H1 (cell line): ENCODE data around the gene CYB561D2. TPM values are rescaled to one million over a fixed set of nuclear protein-coding genes. Genes with fewer than 3 reads are reported as not detected.

Experiments
- ASH2L ChIP-seq: fragments of 200-600, 300-600 bp; sonication (generic); IDR thresholded peaks from one replicate; pipeline ENCODE4 v1.7.1; 2017; ENCODE audit warnings: low read length
- CHD1 ChIP-seq: IDR thresholded peaks from 2 replicates; pipeline ENCODE4 v1.6.1; 2012; ENCODE audit warnings: low read depth, low read length, improper control_type of control experiment
- CHD7 ChIP-seq: fragments of 300-600 bp; sonication (generic); IDR thresholded peaks from 2 replicates; pipeline ENCODE4 v1.7.1; 2012; ENCODE audit warnings: low read length, moderate library complexity, mild to moderate bottlenecking, inconsistent platforms; ENCODE audit not compliant: insufficient replicate concordance
- E2F6 ChIP-seq: IDR thresholded peaks from 2 replicates; pipeline ENCODE4 v1.6.1; 2012; ENCODE audit warnings: inconsistent platforms
- GTF2F1 ChIP-seq: IDR thresholded peaks from 2 replicates; pipeline ENCODE4 v1.6.1; 2012; ENCODE audit warnings: low read depth, low read length, improper control_type of control experiment, borderline replicate concordance
- HDAC6 ChIP-seq: IDR thresholded peaks from one replicate; pipeline ENCODE4 v1.7.1; 2012; ENCODE audit warnings: low read depth, mild to moderate bottlenecking, inconsistent platforms, low read length, moderate library complexity
- JUND ChIP-seq: IDR thresholded peaks from 2 replicates; pipeline ENCODE4 v1.6.1; 2011; ENCODE audit warnings: mild to moderate bottlenecking, improper control_type of control experiment, low read length
- RAD21 ChIP-seq, 2 experiments: IDR thresholded peaks in 1 of 2; conservative IDR thresholded peaks in 1 of 2; 2 replicates each; pipeline ENCODE4 v1.6.1; 2011; ENCODE audit warnings: low read depth in 2 of 2, low read length in 2 of 2, improper control_type of control experiment in 1 of 2, inconsistent platforms in 1 of 2, mild to moderate bottlenecking in 1 of 2, moderate library complexity in 1 of 2
- SIX5 ChIP-seq: IDR thresholded peaks from 2 replicates; pipeline ENCODE4 v1.6.1; 2011; ENCODE audit warnings: mild to moderate bottlenecking, low read depth, low read length
- TAF1 ChIP-seq: IDR thresholded peaks from 2 replicates; pipeline ENCODE4 v1.6.1; 2011; ENCODE audit warnings: mild to moderate bottlenecking, low read depth, low read length
- polyA plus RNA-seq, 7 experiments: library from polyadenylated mRNA; depleted of rRNA in 3 of 7; stranded (reverse) in 5 of 7; unstranded in 2 of 7; fragments of >200 nt in 5 of 7; fragments of 200-250 nt in 2 of 7; gene quantifications; 1 replicate in 5 of 7; 2 replicates in 1 of 7; 4 replicates in 1 of 7; pipeline versions ENCODE4 v1.2.1 to v1.2.3, GENCODE V29; 2011 to 2013; ENCODE audit warnings: missing spikeins in 2 of 7, mixed read lengths in 2 of 7
- total RNA-seq: library from RNA; stranded (reverse); fragmentation: NEBNext Ultra II Directional; extraction: Animal tissue kit (Norgen Biotek cat#: 25700); gene quantifications from 2 replicates; pipeline ENCODE4 v1.2.1, GENCODE V29; 2021

The CYB561D2 gene
- total and polyA plus RNA-seq, 2 of the 8 experiments (the other 6 are each of a cell fraction or from before 2014, with no cell fraction given): 9.8 to 34.0 TPM

GRCh38 chr3:50314816-50315215, 35.8 kb upstream of the CYB561D2 start (continued):
- TF ChIP-seq CHD7: no peak
- TF ChIP-seq CHD1: no peak
- no peak for TF ChIP-seq ASH2L
- no peak for TF ChIP-seq SIX5
- no peak for TF ChIP-seq JUND
- no peak for TF ChIP-seq E2F6
- TF ChIP-seq RAD21 (IDR thresholded peaks at IDR 0.05 in 1 of 2, conservative IDR thresholded peaks at IDR 0.05 in 1 of 2; ENCODE audit: low read depth in 2 of 2, low read length in 2 of 2): no peak
- no peak for TF ChIP-seq GTF2F1
- no peak for TF ChIP-seq TAF1
- no peak for TF ChIP-seq HDAC6
